ENCODE measurements around the gene RPS6KA2.

Gene RPS6KA2

GRCh38 chr6:166627033-166627874 lies at the start of gene RPS6KA2:
TSS of gene RPS6KA2 (minus strand) at chr6:166627251. CDS start at chr6:166627019, 232 bp downstream.
- peak; percentile 100 for DNase-seq (ENCODE audit: low read depth)

GRCh38 chr6:166676270-166676860 lies 49.3 kb upstream of the RPS6KA2 start:
- no peak for DNase-seq (ENCODE audit: low read depth)

- DNase-seq (ENCODE audit: low read depth): no peak
Measured at GRCh38 chr6:166675736-166676135, 48.7 kb upstream of the RPS6KA2 start.

- DNase-seq (ENCODE audit: low read depth): no peak
Measured at GRCh38 chr6:166673309-166673708, 46.3 kb upstream of the RPS6KA2 start.

- no peak for DNase-seq (ENCODE audit: low read depth)
Measured at GRCh38 chr6:166672624-166673206, 45.7 kb upstream of the RPS6KA2 start.

- no peak for DNase-seq (ENCODE audit: low read depth)
Measured at GRCh38 chr6:166672146-166672545, 45.1 kb upstream of the RPS6KA2 start.

- no peak for DNase-seq (ENCODE audit: low read depth)
Measured at GRCh38 chr6:166671434-166672081, 44.5 kb upstream of the RPS6KA2 start.

- no peak for DNase-seq (ENCODE audit: low read depth)
Measured at GRCh38 chr6:166670894-166671293, 43.8 kb upstream of the RPS6KA2 start.

- DNase-seq (ENCODE audit: low read depth): no peak
Measured at GRCh38 chr6:166670013-166670412, 43.0 kb upstream of the RPS6KA2 start.

GRCh38 chr6:166667796-166668610 lies 41.0 kb upstream of the RPS6KA2 start:
- DNase-seq (ENCODE audit: low read depth): no peak

- DNase-seq (ENCODE audit: low read depth): no peak
Measured at GRCh38 chr6:166664135-166664534, 37.1 kb upstream of the RPS6KA2 start.

- no peak for DNase-seq (ENCODE audit: low read depth)
Measured at GRCh38 chr6:166663568-166663967, 36.5 kb upstream of the RPS6KA2 start.

GRCh38 chr6:166662690-166663089 lies 35.6 kb upstream of the RPS6KA2 start:
- no peak for DNase-seq (ENCODE audit: low read depth)

GRCh38 chr6:166661327-166662085 lies 34.5 kb upstream of the RPS6KA2 start:
- no peak for DNase-seq (ENCODE audit: low read depth)

GRCh38 chr6:166660157-166660688 lies 33.2 kb upstream of the RPS6KA2 start:
- no peak for DNase-seq (ENCODE audit: low read depth)

GRCh38 chr6:166659581-166659980 lies 32.5 kb upstream of the RPS6KA2 start:
- no peak for DNase-seq (ENCODE audit: low read depth)

GRCh38 chr6:166658792-166659150 lies 31.7 kb upstream of the RPS6KA2 start:
- DNase-seq (ENCODE audit: low read depth): no peak

GRCh38 chr6:166658115-166658791 lies 31.2 kb upstream of the RPS6KA2 start:
- DNase-seq (ENCODE audit: low read depth): no peak

- DNase-seq (ENCODE audit: low read depth): no peak
Measured at GRCh38 chr6:166657531-166657930, 30.5 kb upstream of the RPS6KA2 start.
